Measurements from ENCODE around the gene ADAP1. TPM values are rescaled to one million over a fixed set of nuclear protein-coding genes. Genes with fewer than 3 reads are reported as not detected.

ADAP1 gene
- total and polyA plus RNA-seq, 2 of the 8 experiments (the other 6 are each of a cell fraction or from before 2014, with no cell fraction given), result 5.8 to 6.1 TPM

DNA sequence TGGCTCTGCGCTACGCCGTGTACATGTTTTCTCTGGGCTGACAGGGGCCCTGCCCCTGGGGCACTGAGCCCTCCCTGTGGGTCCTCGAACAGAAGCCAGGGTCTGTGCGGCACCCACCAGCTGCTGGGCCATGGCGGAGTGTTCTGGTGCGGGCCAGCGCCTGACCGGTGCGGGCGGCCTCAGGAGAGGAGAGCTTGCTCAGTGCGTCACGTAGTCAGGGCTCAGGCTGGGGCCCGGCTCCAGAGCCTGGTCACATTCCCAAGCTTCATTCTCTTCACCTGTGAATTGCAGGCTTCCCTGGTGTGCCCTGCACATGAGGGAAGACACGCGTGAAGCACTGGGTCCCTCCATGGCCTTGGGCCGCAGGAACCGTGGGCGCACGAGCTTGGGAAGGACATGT, 62.7 kb downstream of the ADAP1 start (continued):
- TF ChIP-seq, protein P1, sequence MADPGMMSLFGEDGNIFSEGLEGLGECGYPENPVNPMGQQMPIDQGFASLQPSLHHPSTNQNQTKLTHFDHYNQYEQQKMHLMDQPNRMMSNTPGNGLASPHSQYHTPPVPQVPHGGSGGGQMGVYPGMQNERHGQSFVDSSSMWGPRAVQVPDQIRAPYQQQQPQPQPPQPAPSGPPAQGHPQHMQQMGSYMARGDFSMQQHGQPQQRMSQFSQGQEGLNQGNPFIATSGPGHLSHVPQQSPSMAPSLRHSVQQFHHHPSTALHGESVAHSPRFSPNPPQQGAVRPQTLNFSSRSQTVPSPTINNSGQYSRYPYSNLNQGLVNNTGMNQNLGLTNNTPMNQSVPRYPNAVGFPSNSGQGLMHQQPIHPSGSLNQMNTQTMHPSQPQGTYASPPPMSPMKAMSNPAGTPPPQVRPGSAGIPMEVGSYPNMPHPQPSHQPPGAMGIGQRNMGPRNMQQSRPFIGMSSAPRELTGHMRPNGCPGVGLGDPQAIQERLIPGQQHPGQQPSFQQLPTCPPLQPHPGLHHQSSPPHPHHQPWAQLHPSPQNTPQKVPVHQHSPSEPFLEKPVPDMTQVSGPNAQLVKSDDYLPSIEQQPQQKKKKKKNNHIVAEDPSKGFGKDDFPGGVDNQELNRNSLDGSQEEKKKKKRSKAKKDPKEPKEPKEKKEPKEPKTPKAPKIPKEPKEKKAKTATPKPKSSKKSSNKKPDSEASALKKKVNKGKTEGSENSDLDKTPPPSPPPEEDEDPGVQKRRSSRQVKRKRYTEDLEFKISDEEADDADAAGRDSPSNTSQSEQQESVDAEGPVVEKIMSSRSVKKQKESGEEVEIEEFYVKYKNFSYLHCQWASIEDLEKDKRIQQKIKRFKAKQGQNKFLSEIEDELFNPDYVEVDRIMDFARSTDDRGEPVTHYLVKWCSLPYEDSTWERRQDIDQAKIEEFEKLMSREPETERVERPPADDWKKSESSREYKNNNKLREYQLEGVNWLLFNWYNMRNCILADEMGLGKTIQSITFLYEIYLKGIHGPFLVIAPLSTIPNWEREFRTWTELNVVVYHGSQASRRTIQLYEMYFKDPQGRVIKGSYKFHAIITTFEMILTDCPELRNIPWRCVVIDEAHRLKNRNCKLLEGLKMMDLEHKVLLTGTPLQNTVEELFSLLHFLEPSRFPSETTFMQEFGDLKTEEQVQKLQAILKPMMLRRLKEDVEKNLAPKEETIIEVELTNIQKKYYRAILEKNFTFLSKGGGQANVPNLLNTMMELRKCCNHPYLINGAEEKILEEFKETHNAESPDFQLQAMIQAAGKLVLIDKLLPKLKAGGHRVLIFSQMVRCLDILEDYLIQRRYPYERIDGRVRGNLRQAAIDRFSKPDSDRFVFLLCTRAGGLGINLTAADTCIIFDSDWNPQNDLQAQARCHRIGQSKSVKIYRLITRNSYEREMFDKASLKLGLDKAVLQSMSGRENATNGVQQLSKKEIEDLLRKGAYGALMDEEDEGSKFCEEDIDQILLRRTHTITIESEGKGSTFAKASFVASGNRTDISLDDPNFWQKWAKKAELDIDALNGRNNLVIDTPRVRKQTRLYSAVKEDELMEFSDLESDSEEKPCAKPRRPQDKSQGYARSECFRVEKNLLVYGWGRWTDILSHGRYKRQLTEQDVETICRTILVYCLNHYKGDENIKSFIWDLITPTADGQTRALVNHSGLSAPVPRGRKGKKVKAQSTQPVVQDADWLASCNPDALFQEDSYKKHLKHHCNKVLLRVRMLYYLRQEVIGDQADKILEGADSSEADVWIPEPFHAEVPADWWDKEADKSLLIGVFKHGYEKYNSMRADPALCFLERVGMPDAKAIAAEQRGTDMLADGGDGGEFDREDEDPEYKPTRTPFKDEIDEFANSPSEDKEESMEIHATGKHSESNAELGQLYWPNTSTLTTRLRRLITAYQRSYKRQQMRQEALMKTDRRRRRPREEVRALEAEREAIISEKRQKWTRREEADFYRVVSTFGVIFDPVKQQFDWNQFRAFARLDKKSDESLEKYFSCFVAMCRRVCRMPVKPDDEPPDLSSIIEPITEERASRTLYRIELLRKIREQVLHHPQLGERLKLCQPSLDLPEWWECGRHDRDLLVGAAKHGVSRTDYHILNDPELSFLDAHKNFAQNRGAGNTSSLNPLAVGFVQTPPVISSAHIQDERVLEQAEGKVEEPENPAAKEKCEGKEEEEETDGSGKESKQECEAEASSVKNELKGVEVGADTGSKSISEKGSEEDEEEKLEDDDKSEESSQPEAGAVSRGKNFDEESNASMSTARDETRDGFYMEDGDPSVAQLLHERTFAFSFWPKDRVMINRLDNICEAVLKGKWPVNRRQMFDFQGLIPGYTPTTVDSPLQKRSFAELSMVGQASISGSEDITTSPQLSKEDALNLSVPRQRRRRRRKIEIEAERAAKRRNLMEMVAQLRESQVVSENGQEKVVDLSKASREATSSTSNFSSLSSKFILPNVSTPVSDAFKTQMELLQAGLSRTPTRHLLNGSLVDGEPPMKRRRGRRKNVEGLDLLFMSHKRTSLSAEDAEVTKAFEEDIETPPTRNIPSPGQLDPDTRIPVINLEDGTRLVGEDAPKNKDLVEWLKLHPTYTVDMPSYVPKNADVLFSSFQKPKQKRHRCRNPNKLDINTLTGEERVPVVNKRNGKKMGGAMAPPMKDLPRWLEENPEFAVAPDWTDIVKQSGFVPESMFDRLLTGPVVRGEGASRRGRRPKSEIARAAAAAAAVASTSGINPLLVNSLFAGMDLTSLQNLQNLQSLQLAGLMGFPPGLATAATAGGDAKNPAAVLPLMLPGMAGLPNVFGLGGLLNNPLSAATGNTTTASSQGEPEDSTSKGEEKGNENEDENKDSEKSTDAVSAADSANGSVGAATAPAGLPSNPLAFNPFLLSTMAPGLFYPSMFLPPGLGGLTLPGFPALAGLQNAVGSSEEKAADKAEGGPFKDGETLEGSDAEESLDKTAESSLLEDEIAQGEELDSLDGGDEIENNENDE (IDR thresholded peaks at IDR 0.05; ENCODE audit: insufficient replicate concordance, low read length), result no peak
- TF ChIP-seq CHD1 (IDR thresholded peaks at IDR 0.05; ENCODE audit: low read depth, low read length) (no peak), NANOG (IDR thresholded peaks at IDR 0.05; ENCODE audit: insufficient read depth, low read depth, low read length, poor library complexity, severe bottlenecking) (no peak), TEAD4 (IDR thresholded peaks at IDR 0.05; ENCODE audit: low read depth, low read length) (no peak)
